Activated T-cell treated with anti-CD3 and anti-CD28 coated beads, Interleukin-2, amount 50 U/mL, for 72 hours (primary cell): ENCODE measurements around the gene GABRP. TPM values are rescaled to one million over a fixed set of nuclear protein-coding genes. Genes with fewer than 3 reads are reported as not detected.
"Not testable (repeated sequence)": the region's sequence is repeated elsewhere in the genome, so short reads cannot be mapped to it uniquely, and the experiment has no call there.

Experiments used
- ATAC-seq, 2 donors: fragments of 150-1000 bp; cut with Tn5 transposase; replicated peaks in 1 of 2; 2 replicates each; pipeline ENCODE4 v1.10.0; 2021; ENCODE audit warnings: moderate library complexity in 2 of 2, mild to moderate bottlenecking in 1 of 2
- DNase-seq, 2 donors: peaks; one replicate each; pipeline ENCODE4 v3.0.0; 2021 to 2022; ENCODE audit warnings: mixed read lengths in 1 of 2
- H3K27ac Mint-ChIP-seq: one replicate; pipeline ENCODE4 v1.8.0; 2022; ENCODE audit warnings: mild to moderate bottlenecking, moderate library complexity, mixed read lengths
- H3K27me3 Mint-ChIP-seq: one replicate; pipeline ENCODE4 v1.8.0; 2022; ENCODE audit warnings: low read depth, mixed read lengths
- H3K36me3 Mint-ChIP-seq, 2 donors: one replicate each; pipeline ENCODE4 v1.8.0; 2022; ENCODE audit warnings: mixed read lengths in 2 of 2, mild to moderate bottlenecking in 1 of 2; ENCODE audit not compliant: insufficient read depth in 2 of 2
- H3K4me1 Mint-ChIP-seq: one replicate; pipeline ENCODE4 v1.8.0; 2022; ENCODE audit warnings: low read depth, mixed read lengths
- H3K4me3 Mint-ChIP-seq, 2 donors: one replicate each; pipeline ENCODE4 v1.8.0; 2022; ENCODE audit warnings: mild to moderate bottlenecking in 2 of 2, mixed read lengths in 2 of 2, moderate library complexity in 2 of 2
- H3K9me3 Mint-ChIP-seq, 2 donors: one replicate each; pipeline ENCODE4 v1.8.0; 2022; ENCODE audit warnings: mixed read lengths in 2 of 2
- total RNA-seq, 2 donors: library from RNA; stranded (reverse); gene quantifications; one replicate each; pipeline ENCODE4 v1.2.3, GENCODE V29; 2022

The GABRP gene
- total RNA-seq, 2 donors from 2014 or later: not detected

DNA sequence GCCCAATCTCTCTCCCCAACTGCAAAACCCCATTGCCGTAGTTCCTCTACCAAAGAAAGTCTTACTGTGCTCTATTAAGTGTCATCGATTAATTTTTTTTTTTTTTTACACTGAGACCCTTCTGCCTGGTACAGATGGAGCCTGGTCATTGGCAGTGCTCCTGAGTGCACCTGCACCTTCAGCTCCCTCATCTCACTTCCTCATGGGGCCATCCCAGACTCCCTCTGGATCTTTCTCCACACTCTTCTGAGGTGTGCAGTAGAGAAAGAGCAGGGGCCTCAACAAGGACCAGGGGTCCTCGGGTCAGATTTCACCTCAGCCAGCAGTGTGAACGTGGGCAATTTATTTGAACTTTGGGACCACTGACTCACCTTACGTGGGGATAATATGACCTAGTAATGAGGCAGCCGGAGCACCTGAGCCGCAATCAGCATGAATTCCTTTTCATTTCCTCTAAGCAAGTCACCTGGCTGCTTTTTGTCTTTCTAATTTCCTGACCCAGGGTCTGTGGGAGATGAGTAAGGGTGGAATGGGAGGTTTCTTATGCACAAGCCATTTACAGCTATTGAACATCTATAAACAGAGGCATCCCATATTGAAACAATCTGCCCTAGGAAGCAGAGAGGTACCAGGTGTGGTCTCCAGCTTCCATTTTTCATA is 22.3 kb upstream of the GABRP start:
- no peaks in the 10 kb centered on the region for H3K9me3 Mint-ChIP-seq

GRCh38 chr5:170761708-170762066 is 21.8 kb upstream of the GABRP start:
- H3K27me3 Mint-ChIP-seq: peaks cover 15% of the 10 kb centered on the region
- H3K4me1 Mint-ChIP-seq: no peaks in the 10 kb centered on the region
- H3K36me3 Mint-ChIP-seq: no peaks in the 10 kb centered on the region
- H3K9me3 Mint-ChIP-seq: no peaks in the 10 kb centered on the region
- H3K27ac Mint-ChIP-seq: no peak overlapping the region
- ATAC-seq (no peak), DNase-seq (no peak)
- no peak overlapping the region for H3K4me3 Mint-ChIP-seq

More for the DNA sequence above, 22.3 kb upstream of the GABRP start:
- ATAC-seq (no peak), DNase-seq (no peak)
- Mint-ChIP-seq H3K4me1 (no peaks in the 10 kb centered on the region), H3K27ac (no peak overlapping the region), H3K36me3 (no peaks in the 10 kb centered on the region), H3K4me3 (no peak overlapping the region), H3K27me3 (peaks cover 15% of the 10 kb centered on the region)

GRCh38 chr5:170762298-170762697 is 21.2 kb upstream of the GABRP start:
- H3K27me3 Mint-ChIP-seq: peaks cover 15% of the 10 kb centered on the region
- not testable (repeated sequence) for H3K4me3 Mint-ChIP-seq, H3K4me1 Mint-ChIP-seq, H3K27ac Mint-ChIP-seq, ATAC-seq, H3K36me3 Mint-ChIP-seq, H3K9me3 Mint-ChIP-seq, DNase-seq

- H3K27me3 Mint-ChIP-seq, ATAC-seq, H3K27ac Mint-ChIP-seq: not testable (repeated sequence)
These were observed 17.7 kb upstream of the GABRP start for GRCh38 chr5:170765868-170766267.

DNA sequence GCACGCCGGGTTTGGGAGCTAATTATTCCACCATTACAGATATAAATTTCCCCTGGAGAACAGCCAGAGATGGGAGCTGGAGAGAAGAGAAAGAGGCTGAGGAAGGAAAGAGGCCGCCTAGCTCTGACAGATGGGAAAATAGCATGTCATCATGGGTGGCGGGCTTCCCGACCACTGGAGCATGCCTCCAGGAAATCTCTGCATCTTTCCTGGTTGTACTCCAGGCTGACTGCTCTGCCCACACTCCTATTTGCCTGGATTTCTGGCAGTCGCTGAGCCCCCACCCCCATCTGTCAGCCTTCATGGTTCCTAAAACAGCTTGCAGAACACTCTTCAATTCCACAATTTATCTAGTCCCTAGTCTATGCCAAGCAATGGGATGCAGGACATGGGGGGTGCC is 14.3 kb upstream of the GABRP start:
- H3K4me3 Mint-ChIP-seq: no peak overlapping the region
- H3K36me3 Mint-ChIP-seq: no peaks in the 10 kb centered on the region
- no peaks in the 10 kb centered on the region for H3K4me1 Mint-ChIP-seq
- no peaks in the 10 kb centered on the region for H3K27me3 Mint-ChIP-seq
- H3K27ac Mint-ChIP-seq: no peak overlapping the region
- no peak for DNase-seq
- H3K9me3 Mint-ChIP-seq: peaks cover 0 to 2% of the 10 kb centered on the region in 2 donors
- no peak for ATAC-seq

More at GRCh38 chr5:170765868-170766267, 17.7 kb upstream of the GABRP start:
- H3K36me3 Mint-ChIP-seq, H3K4me3 Mint-ChIP-seq, H3K9me3 Mint-ChIP-seq, DNase-seq, H3K4me1 Mint-ChIP-seq: not testable (repeated sequence)

DNA sequence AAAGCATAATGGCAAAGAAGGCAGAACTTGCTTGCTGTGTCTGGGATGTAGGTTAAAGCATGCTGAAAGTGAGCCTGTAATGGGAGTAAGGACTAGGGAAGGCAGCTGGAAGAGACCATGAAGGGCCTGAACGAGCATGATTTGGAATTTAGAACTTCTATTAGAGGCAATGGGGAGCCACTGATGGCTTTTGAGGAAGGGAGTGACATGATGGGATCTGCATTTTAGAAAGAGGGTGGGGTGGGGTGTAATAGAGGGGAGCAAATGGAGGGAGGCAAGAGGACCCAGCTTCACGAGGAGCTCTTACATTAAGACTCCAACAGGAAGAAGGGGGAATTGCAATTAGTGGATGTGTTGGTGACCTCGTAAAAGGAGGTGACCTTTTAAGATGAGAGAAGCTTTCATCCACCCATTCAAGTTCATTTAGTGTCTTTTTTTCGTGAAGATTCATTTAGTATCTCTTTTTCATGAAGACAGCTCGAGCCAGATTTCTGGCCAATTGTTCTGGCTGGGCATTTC is 13.6 kb upstream of the GABRP start:
- Mint-ChIP-seq H3K4me1 (no peaks in the 10 kb centered on the region), H3K4me3 (no peak overlapping the region), H3K9me3 (peaks cover 0 to 2% of the 10 kb centered on the region in 2 donors), H3K27me3 (no peaks in the 10 kb centered on the region), H3K36me3 (no peaks in the 10 kb centered on the region), H3K27ac (no peak overlapping the region)
- ATAC-seq: no peak
- no peak for DNase-seq

GRCh38 chr5:170771496-170771895 is 12.0 kb upstream of the GABRP start:
- peaks cover 0 to 2% of the 10 kb centered on the region in 2 donors for H3K9me3 Mint-ChIP-seq
- no peaks in the 10 kb centered on the region for H3K27me3 Mint-ChIP-seq
- H3K36me3 Mint-ChIP-seq: no peaks in the 10 kb centered on the region
- no peak overlapping the region for H3K27ac Mint-ChIP-seq
- DNase-seq (no peak), ATAC-seq (no peak)
- no peak overlapping the region for H3K4me3 Mint-ChIP-seq
- no peaks in the 10 kb centered on the region for H3K4me1 Mint-ChIP-seq

DNA sequence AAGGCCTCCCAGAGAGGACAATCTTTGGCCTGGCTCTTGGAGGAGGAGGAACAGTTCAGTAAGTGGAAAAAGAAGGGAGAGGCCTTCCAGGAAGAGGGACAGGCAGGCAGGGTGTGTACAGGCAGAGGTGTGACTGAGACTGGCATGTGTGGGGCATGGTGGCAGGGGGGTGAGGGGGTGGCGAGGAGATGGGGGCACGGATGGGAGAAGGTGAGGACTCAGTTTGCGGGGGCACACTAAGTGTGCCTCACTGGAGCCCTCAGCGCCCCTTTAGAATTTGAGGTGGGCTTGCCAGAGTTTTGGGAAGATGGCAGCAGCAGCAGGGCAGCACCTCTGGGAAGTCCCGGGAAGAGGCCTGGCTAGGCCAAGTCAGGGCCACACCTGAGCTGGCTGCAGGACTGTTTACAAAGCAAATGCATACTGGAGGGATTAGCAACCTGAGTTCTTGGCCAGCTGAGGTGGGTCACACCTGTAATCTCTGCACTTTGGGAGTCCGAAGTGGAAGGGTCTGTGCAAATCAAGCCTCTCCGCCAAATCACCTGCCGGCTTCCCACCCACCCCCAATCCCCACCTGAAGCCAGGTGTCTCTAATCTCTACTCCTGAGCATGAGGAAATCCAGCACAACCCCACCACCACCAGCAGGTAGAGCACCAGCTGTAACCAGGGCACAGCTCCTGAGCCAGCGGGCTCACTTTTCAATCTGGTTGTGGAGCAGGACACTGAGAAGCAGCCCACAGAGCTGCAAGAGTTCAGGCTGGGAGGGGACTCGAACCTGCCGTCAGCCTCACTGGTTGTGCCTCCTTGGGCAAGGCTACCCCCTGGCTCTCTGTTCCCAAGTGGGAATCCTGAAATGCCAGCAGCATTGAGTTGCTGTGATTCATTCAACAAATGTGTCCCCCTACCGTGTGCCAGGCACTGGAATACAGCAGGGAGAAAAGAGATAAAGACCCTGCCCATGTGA is 10.2 kb upstream of the GABRP start:
- no peaks in the 10 kb centered on the region for H3K4me1 Mint-ChIP-seq
- H3K27ac Mint-ChIP-seq: no peak overlapping the region
- no peak overlapping the region for H3K4me3 Mint-ChIP-seq
- H3K27me3 Mint-ChIP-seq: no peaks in the 10 kb centered on the region
- H3K9me3 Mint-ChIP-seq: peaks cover 0 to 2% of the 10 kb centered on the region in 2 donors
- no peak for ATAC-seq
- H3K36me3 Mint-ChIP-seq: no peaks in the 10 kb centered on the region
- no peak for DNase-seq

- no peak overlapping the region for H3K27ac Mint-ChIP-seq
- H3K36me3 Mint-ChIP-seq: no peaks in the 10 kb centered on the region
- peaks cover 0 to 2% of the 10 kb centered on the region in 2 donors for H3K9me3 Mint-ChIP-seq
- ATAC-seq (no peak), DNase-seq (no peak)
- H3K27me3 Mint-ChIP-seq: no peaks in the 10 kb centered on the region
- no peak overlapping the region for H3K4me3 Mint-ChIP-seq
- H3K4me1 Mint-ChIP-seq: no peaks in the 10 kb centered on the region
These were observed 8.7 kb upstream of the GABRP start for GRCh38 chr5:170774831-170775230.

DNA sequence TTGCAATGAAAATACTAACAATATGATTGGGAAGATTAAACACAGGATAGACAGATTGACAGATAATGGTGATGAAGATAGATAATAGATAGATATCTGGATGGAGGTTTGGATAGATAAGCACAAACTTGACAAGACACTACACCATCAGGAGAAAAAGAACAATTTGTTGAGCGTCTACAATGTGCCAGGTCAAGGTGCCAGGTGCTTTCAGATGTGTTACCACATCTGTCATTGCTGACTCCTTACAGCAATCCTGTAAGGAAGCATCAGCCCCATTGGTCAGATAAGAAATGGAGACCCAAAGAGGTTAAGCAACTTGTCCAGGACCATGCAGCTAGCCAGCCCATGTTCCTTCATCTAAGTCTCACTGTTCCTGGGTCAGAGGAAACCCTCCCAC is 1.6 kb upstream of the GABRP start:
- H3K27me3 Mint-ChIP-seq: no peaks in the 10 kb centered on the region
- H3K27ac Mint-ChIP-seq: no peak overlapping the region
- H3K36me3 Mint-ChIP-seq: no peaks in the 10 kb centered on the region
- DNase-seq (no peak), ATAC-seq (no peak)
- H3K9me3 Mint-ChIP-seq: no peaks in the 10 kb centered on the region
- no peaks in the 10 kb centered on the region for H3K4me1 Mint-ChIP-seq
- H3K4me3 Mint-ChIP-seq: no peak overlapping the region

DNA sequence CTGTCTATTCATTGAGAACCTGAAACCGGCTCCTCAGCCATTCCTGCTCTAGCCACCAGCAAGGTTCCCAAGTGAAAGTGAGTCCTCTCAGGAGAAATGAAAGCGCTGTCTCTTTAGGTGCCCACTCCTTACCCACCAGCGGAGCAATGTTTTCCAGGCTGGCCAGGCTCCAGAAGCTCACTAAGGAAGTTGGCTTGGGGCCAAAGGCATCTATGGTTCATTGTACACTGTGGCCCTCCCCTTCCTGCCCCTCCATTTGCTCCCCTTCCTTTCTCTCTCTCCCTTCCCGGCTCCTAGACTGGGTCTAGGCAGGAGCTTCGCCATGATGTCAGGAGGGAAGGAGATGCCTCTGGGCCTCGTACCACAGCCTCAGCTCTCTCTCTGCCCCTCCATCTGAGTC is 1.1 kb upstream of the GABRP start:
- Mint-ChIP-seq H3K9me3 (no peaks in the 10 kb centered on the region), H3K27me3 (no peaks in the 10 kb centered on the region), H3K4me3 (no peak overlapping the region), H3K4me1 (no peaks in the 10 kb centered on the region), H3K27ac (no peak overlapping the region), H3K36me3 (no peaks in the 10 kb centered on the region)
- no peak for DNase-seq
- no peak for ATAC-seq

DNA sequence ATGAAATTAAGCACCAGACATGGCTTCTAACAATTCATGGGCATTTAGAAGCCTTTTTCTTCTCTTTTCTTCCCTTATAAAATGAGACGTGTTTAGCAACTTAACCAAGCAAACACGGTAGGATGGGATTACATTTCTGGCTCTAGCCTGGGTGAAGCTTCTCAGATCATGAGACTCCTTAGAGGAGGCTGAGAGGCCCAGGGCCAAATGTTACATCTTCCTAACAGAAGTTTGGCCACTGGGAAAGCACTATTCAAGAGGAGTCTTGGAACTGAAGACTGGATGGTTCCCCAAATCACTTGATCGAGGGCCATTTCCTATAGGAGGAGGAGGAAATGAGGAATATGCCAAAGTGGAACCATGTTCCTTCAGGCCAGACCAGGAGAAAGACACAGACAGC is 1.9 kb downstream of the GABRP start:
- H3K4me1 Mint-ChIP-seq: no peaks in the 10 kb centered on the region
- no peak for ATAC-seq
- no peaks in the 10 kb centered on the region for H3K9me3 Mint-ChIP-seq
- peaks cover 4% of the 10 kb centered on the region for H3K27me3 Mint-ChIP-seq
- H3K36me3 Mint-ChIP-seq: no peaks in the 10 kb centered on the region
- H3K4me3 Mint-ChIP-seq: no peak overlapping the region
- H3K27ac Mint-ChIP-seq: no peak overlapping the region
- DNase-seq: no peak

DNA sequence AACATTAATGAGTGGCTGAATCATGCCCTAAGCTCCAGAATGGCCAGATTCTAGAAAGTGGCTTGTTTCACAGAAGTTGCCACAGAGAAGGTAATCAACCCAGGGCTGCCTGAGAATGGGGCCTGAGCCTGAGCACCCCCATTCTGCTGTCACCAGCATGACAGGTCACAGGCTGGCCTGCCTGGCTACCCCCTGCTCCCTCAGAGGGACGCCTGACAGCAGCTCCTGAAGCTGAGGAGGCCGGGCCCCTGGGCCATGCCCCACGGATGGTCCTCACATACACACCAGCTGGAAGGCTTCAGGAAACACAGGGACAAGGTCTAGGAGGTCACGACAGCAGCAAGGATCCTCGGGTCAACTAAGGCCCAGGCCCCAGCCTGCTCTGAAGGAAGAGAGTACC is 3.7 kb downstream of the GABRP start:
- Mint-ChIP-seq H3K4me3 (no peak overlapping the region), H3K4me1 (no peaks in the 10 kb centered on the region), H3K27me3 (peaks cover 7% of the 10 kb centered on the region), H3K36me3 (no peaks in the 10 kb centered on the region), H3K27ac (no peak overlapping the region), H3K9me3 (no peaks in the 10 kb centered on the region)
- no peak for ATAC-seq
- DNase-seq: no peak
